HTERT RPE-1 (cell line): Measurements from ENCODE around the gene SCARB1.

Source experiments
- in situ Hi-C: fragments of 300-500 bp; cut with MboI; formaldehyde crosslinking; loops from 4 replicates; pipeline ENCODE4 v1.14.3; 2020; ENCODE audit warnings: low sequenced_read_pairs

Gene SCARB1

GRCh38 chr12:124750787-124751471 lies 112.7 kb downstream of the SCARB1 start:
- in situ Hi-C loops: no loop called here

- in situ Hi-C loops: no loop called here
Observed at GRCh38 chr12:124750149-124750656, 113.5 kb downstream of the SCARB1 start.

- in situ Hi-C loops: no loop called here
Observed at GRCh38 chr12:124749725-124750124, 113.9 kb downstream of the SCARB1 start.

- in situ Hi-C loops: no loop called here
Observed at GRCh38 chr12:124747426-124748161, 116.1 kb downstream of the SCARB1 start.

GRCh38 chr12:124746649-124747425 lies 116.8 kb downstream of the SCARB1 start:
- in situ Hi-C loops: no loop called here

- in situ Hi-C loops: no loop called here
Observed at GRCh38 chr12:124745891-124746570, 117.6 kb downstream of the SCARB1 start.

- in situ Hi-C loops: no loop called here
Observed at GRCh38 chr12:124745465-124745890, 118.2 kb downstream of the SCARB1 start.

GRCh38 chr12:124744659-124745464 lies 118.8 kb downstream of the SCARB1 start:
- in situ Hi-C loops: no loop called here

- in situ Hi-C loops: no loop called here
Observed at GRCh38 chr12:124744273-124744640, 119.4 kb downstream of the SCARB1 start.

- in situ Hi-C loops: no loop called here
Observed at GRCh38 chr12:124743479-124744272, 120.0 kb downstream of the SCARB1 start.

- in situ Hi-C loops: no loop called here
Observed at GRCh38 chr12:124742678-124743077, 121.0 kb downstream of the SCARB1 start.

- in situ Hi-C loops: no loop called here
Observed at GRCh38 chr12:124742111-124742510, 121.6 kb downstream of the SCARB1 start.

- in situ Hi-C loops: no loop called here
Observed at GRCh38 chr12:124741211-124741610, 122.5 kb downstream of the SCARB1 start.

- in situ Hi-C loops: no loop called here
Observed at GRCh38 chr12:124740691-124741137, 123.0 kb downstream of the SCARB1 start.

GRCh38 chr12:124739953-124740561 lies 123.6 kb downstream of the SCARB1 start:
- in situ Hi-C loops: no loop called here

- in situ Hi-C loops: no loop called here
Observed at GRCh38 chr12:124738636-124739467, 124.8 kb downstream of the SCARB1 start.

GRCh38 chr12:124737772-124738635 lies 125.7 kb downstream of the SCARB1 start:
- in situ Hi-C loops: no loop called here
